ENCODE measurements around the gene BEAN1. TPM values are rescaled to one million over a fixed set of nuclear protein-coding genes. Genes with fewer than 3 reads are reported as not detected.
A peak's percentile ranks its signal among the peaks of the same experiment; 100 is the strongest.

BEAN1 gene
- total and polyA plus RNA-seq, 9 of the 15 experiments (the other 6 are each of a cell fraction or from before 2014, with no cell fraction given): not detected

GRCh38 chr16:66516808-66517585, 89.9 kb downstream of the BEAN1 start (continued):
- TF ChIP-seq SMC3 (conservative IDR thresholded peaks at IDR 0.05; ENCODE audit: insufficient read depth, low read depth, low read length) (no peak), TAF1 (IDR thresholded peaks at IDR 0.05; ENCODE audit: control insufficient read depth, extremely low read depth, insufficient read depth, low read length, severe bottlenecking) (peak; percentile 49), POLR3A (IDR thresholded peaks at IDR 0.05; ENCODE audit: borderline replicate concordance, extremely low read depth, insufficient read depth, insufficient read length) (no peak), NFE2L1 (tag; IDR thresholded peaks at IDR 0.05; ENCODE audit: borderline replicate concordance, low read depth) (no peak), STAT5A (IDR thresholded peaks at IDR 0.05; ENCODE audit: borderline replicate concordance, low read length) (0 out of 2 replicates have a peak, but pooled peaks have one; percentile 37), TCF7L2 (IDR thresholded peaks at IDR 0.05; ENCODE audit: low read depth, low read length) (no peak), ZC3H4 (CRISPR knock-in tag; IDR thresholded peaks at IDR 0.05; ENCODE audit: borderline replicate concordance) (no peak), UBTF (IDR thresholded peaks at IDR 0.05; ENCODE audit: borderline replicate concordance in 1 of 2, low read depth in 2 of 2, low read length in 2 of 2) (no peak), STAG1 (CRISPR knock-in tag; IDR thresholded peaks at IDR 0.05; ENCODE audit: borderline replicate concordance) (no peak), ZNF324 (CRISPR knock-in tag; IDR thresholded peaks at IDR 0.05) (no peak), ZNF253 (CRISPR knock-in tag; conservative IDR thresholded peaks at IDR 0.05) (no peak), E2F3 (CRISPR knock-in tag; IDR thresholded peaks at IDR 0.05) (no peak), ZSCAN32 (CRISPR knock-in tag; IDR thresholded peaks at IDR 0.05) (no peak), ILK (tag; IDR thresholded peaks at IDR 0.05; ENCODE audit: borderline replicate concordance, low read depth) (no peak), KHSRP (IDR thresholded peaks at IDR 0.05) (no peak), CCAR2 (IDR thresholded peaks at IDR 0.05; ENCODE audit: low read depth, low read length) (no peak), RB1 (IDR thresholded peaks at IDR 0.05; ENCODE audit: low read depth) (no peak)
- TF ChIP-seq, protein P1, sequence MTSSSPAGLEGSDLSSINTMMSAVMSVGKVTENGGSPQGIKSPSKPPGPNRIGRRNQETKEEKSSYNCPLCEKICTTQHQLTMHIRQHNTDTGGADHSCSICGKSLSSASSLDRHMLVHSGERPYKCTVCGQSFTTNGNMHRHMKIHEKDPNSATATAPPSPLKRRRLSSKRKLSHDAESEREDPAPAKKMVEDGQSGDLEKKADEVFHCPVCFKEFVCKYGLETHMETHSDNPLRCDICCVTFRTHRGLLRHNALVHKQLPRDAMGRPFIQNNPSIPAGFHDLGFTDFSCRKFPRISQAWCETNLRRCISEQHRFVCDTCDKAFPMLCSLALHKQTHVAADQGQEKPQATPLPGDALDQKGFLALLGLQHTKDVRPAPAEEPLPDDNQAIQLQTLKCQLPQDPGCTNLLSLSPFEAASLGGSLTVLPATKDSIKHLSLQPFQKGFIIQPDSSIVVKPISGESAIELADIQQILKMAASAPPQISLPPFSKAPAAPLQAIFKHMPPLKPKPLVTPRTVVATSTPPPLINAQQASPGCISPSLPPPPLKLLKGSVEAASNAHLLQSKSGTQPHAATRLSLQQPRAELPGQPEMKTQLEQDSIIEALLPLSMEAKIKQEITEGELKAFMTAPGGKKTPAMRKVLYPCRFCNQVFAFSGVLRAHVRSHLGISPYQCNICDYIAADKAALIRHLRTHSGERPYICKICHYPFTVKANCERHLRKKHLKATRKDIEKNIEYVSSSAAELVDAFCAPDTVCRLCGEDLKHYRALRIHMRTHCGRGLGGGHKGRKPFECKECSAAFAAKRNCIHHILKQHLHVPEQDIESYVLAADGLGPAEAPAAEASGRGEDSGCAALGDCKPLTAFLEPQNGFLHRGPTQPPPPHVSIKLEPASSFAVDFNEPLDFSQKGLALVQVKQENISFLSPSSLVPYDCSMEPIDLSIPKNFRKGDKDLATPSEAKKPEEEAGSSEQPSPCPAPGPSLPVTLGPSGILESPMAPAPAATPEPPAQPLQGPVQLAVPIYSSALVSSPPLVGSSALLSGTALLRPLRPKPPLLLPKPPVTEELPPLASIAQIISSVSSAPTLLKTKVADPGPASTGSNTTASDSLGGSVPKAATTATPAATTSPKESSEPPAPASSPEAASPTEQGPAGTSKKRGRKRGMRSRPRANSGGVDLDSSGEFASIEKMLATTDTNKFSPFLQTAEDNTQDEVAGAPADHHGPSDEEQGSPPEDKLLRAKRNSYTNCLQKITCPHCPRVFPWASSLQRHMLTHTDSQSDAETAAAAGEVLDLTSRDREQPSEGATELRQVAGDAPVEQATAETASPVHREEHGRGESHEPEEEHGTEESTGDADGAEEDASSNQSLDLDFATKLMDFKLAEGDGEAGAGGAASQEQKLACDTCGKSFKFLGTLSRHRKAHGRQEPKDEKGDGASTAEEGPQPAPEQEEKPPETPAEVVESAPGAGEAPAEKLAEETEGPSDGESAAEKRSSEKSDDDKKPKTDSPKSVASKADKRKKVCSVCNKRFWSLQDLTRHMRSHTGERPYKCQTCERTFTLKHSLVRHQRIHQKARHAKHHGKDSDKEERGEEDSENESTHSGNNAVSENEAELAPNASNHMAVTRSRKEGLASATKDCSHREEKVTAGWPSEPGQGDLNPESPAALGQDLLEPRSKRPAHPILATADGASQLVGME (CRISPR knock-in tag; IDR thresholded peaks at IDR 0.05): no peak
- TF ChIP-seq, protein P2, sequence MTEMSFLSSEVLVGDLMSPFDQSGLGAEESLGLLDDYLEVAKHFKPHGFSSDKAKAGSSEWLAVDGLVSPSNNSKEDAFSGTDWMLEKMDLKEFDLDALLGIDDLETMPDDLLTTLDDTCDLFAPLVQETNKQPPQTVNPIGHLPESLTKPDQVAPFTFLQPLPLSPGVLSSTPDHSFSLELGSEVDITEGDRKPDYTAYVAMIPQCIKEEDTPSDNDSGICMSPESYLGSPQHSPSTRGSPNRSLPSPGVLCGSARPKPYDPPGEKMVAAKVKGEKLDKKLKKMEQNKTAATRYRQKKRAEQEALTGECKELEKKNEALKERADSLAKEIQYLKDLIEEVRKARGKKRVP (CRISPR knock-in tag; IDR thresholded peaks at IDR 0.05): no peak

Data from K562 (cell line).